SW480 (cell line): Measurements from ENCODE around the gene FOXN1.
"Not testable (repeated sequence)": the region's sequence is repeated elsewhere in the genome, so short reads cannot be mapped to it uniquely, and the experiment has no call there.

Experiments used
- DNase-seq: peaks from one replicate; pipeline ENCODE4 v3.0.0-alpha.2; 2016; ENCODE audit warnings: low spot score

Gene FOXN1

GRCh38 chr17:28500712-28501379 lies 5.3 kb upstream of the FOXN1 start:
- no peak for DNase-seq

- no peak for DNase-seq
Observed at GRCh38 chr17:28501421-28502284, 4.5 kb upstream of the FOXN1 start.

GRCh38 chr17:28503420-28503819 lies 2.7 kb upstream of the FOXN1 start:
- no peak for DNase-seq

GRCh38 chr17:28506763-28507487 lies 777 bp downstream of the FOXN1 start:
- DNase-seq = no peak

- no peak for DNase-seq
Observed at GRCh38 chr17:28507567-28508203, 1.5 kb downstream of the FOXN1 start.

- DNase-seq = no peak
Observed at GRCh38 chr17:28508211-28508724, 2.1 kb downstream of the FOXN1 start.

- DNase-seq = no peak
Observed at GRCh38 chr17:28509789-28510188, 3.6 kb downstream of the FOXN1 start.

GRCh38 chr17:28511858-28512461 lies 5.8 kb downstream of the FOXN1 start:
- no peak for DNase-seq

GRCh38 chr17:28513476-28513875 lies 7.3 kb downstream of the FOXN1 start:
- DNase-seq = no peak

- peak; percentile 28 for DNase-seq
Observed at GRCh38 chr17:28514561-28515002, 8.4 kb downstream of the FOXN1 start.

- DNase-seq = no peak
Observed at GRCh38 chr17:28515518-28515917, 9.4 kb downstream of the FOXN1 start.

GRCh38 chr17:28518132-28518531 lies 12.0 kb downstream of the FOXN1 start:
- DNase-seq = no peak

- DNase-seq = no peak
Observed at GRCh38 chr17:28518578-28518977, 12.4 kb downstream of the FOXN1 start.

GRCh38 chr17:28519236-28519635 lies 13.1 kb downstream of the FOXN1 start:
- no peak for DNase-seq

GRCh38 chr17:28520687-28521086 lies 14.5 kb downstream of the FOXN1 start:
- no peak for DNase-seq

- DNase-seq = no peak
Observed at GRCh38 chr17:28521311-28522085, 15.3 kb downstream of the FOXN1 start.

- DNase-seq = not testable (repeated sequence)
Observed at GRCh38 chr17:28522281-28522680, 16.1 kb downstream of the FOXN1 start.

- DNase-seq = no peak
Observed at GRCh38 chr17:28523186-28523585, 17.0 kb downstream of the FOXN1 start.

GRCh38 chr17:28523876-28524275 lies 17.7 kb downstream of the FOXN1 start:
- no peak for DNase-seq
